NCI-H2029 (cell line): Measurements from ENCODE around the gene HOXD8.

Experiments used
- DNase-seq: peaks from one replicate; lab custom pipeline; 2025; lab: John Stamatoyannopoulos, UW

HOXD8 gene

GRCh38 chr2:176130957-176131847, 1.7 kb downstream of the HOXD8 start:
- DNase-seq, result no peak

GRCh38 chr2:176131848-176132158, 2.3 kb downstream of the HOXD8 start:
- no peak for DNase-seq

DNA sequence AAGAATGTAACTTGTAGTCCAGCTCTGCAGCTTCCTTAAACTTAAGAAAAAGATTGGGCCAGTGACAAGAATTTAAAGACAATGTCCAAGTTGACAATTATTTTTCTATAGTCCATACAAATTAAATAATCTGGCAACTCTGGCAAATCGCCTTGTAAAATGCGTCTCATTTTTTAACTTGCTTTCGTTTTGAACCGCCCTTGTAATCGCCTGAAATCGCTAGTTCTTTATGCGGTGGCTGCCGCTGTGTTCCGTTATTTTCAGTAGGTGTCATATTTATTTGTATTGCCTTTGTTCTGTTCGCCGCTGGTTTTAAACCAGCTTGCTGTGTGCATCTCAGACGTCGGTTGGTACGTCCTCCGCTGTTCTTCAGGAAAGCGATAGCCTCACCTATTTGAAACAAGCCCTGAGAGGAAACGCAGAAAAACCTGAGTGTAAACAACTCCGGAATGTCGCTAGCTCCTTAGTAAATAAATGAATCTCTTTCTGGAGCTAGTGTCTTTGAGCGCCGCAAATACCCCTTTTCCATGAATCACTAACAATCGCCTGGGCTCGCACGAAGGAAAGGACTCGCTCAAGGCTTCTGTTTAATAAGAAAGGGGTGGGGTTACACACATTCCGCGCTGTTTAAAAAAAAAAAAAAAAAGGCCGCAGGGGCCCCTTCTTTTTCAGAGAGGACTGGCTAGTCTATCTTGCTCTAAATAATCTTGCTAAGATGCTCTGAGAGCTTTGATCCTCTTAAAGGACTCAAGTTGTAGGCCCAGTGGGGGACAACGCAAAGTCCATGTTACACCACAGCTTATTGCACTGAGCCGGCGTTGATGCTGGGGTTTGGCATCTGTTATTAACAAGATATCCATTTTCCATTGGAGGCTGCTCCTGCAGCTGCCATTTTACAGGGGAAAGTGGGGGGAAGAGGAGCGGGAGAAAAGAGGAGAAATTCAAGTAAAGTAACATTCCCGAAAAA, 3.0 kb downstream of the HOXD8 start:
- peak; percentile 63 for DNase-seq

DNA sequence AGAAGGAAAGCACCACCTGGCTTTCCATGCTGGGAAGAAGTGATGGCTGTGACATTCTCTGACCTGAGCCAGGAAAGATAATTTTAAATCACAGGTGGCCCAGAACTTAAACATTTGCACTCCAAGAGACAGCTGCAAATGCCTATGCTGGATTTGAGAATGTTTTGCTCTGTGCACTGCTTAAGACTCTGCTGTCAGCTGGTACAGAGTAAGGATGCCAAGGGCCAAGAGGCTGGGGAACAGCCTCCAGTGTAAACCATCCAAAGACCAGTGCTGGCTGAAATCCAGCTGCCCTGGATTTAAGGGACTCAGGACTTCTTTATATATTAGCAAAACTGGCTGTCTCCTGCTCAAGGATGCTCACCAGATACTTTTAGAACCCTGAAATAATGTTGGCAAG, 3.9 kb downstream of the HOXD8 start:
- no peak for DNase-seq

DNA sequence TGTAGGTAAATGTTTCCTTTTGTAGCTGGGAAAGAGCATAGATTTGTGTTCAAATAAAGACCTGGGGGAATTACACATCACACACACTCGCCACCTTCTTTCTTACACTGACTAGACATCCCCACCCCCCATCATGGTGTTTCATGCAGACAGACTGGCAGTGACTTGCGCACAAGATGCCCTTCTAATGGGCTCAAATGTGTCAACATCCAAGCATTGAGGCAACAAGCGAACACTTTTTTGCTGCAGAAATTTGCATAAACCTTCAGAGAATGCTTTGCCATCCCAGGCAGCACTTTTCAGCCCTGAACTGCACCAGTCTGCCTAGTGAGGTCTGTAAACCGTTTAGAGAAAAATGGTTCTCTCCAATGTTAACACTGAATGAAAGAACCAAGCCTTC, 4.5 kb downstream of the HOXD8 start:
- no peak for DNase-seq

GRCh38 chr2:176135035-176135440, 5.5 kb downstream of the HOXD8 start:
- DNase-seq, result no peak

DNA sequence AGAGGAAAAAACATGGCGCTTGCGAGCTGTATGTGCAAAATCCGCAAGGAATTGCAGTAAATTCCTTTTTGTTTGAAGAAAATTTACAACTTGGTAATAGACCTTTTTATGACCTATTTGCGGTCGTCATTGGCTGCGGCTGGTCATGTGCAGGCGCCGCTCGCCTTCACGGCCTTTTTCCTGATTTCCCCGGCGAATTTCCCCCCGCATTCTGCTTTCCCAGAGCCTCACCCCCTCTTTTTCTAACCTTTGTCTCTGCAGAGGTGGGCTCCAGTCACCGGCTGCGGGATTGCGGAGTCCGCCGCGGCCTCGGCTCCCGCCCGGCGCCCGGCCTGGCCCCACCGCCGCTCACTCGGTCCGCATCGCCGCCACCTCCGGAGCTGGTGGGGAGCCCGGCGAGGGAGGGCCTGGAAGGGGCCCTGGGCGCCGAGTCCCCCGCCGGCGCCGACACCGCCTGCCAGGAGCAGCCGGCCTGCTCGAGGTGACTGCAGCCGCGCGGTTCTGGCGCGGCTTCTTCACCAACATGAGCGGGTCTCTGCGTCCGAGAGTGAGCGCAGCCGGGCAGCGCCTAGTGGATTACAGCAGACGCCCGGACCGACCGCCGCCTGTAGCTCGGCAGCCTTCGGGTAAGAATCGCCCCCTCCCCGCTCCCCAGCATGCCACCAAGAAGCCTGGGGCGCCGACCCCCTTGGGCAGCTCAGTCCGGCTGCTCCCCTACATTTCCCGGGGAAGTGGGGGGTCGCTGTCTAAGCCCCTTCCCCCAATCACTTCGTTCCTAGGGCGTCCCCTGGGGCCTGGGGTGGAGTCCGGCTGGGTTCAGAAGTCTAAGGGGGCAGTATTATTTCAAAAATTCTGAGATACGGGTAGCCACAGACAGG, 7.1 kb downstream of the HOXD8 start:
- no peak for DNase-seq

- DNase-seq, result peak; percentile 19
Measured at GRCh38 chr2:176137252-176137580, 7.7 kb downstream of the HOXD8 start.

DNA sequence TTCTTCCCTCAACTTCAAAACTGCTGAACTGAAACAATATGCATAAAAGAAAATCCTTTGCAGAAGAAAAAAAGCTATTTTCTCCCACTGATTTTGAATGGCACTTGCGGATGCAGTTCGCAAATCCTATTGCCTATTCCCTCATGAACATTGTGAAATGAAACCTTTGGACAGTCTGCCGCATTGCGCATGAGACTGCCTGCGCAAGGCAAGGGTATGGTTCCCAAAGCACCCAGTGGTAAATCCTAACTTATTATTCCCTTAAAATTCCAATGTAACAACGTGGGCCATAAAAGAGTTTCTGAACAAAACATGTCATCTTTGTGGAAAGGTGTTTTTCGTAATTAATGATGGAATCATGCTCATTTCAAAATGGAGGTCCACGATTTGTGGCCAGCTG, 8.4 kb downstream of the HOXD8 start:
- no peak for DNase-seq

DNA sequence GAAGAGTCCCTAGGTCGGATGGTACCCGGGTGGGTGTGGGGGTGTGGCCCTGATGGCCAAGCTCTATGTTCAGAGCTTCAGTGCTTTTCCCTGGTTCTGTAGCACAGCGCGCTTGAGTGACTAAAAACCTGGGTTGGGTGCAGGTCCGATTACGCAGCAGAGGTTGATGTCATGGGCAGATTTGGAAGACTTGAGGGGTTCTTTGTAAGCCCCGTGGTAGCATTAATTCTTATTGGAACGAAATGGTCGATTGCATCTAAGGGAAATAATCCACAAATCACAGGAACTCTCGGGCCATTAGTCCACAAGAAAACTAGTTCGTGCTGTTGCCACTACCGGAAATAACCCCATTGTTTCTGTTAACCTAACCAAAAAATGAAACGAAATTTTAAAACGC, 9.0 kb downstream of the HOXD8 start:
- DNase-seq, result peak; percentile 36

GRCh38 chr2:176138923-176139660, 9.6 kb downstream of the HOXD8 start:
- DNase-seq, result no peak

DNA sequence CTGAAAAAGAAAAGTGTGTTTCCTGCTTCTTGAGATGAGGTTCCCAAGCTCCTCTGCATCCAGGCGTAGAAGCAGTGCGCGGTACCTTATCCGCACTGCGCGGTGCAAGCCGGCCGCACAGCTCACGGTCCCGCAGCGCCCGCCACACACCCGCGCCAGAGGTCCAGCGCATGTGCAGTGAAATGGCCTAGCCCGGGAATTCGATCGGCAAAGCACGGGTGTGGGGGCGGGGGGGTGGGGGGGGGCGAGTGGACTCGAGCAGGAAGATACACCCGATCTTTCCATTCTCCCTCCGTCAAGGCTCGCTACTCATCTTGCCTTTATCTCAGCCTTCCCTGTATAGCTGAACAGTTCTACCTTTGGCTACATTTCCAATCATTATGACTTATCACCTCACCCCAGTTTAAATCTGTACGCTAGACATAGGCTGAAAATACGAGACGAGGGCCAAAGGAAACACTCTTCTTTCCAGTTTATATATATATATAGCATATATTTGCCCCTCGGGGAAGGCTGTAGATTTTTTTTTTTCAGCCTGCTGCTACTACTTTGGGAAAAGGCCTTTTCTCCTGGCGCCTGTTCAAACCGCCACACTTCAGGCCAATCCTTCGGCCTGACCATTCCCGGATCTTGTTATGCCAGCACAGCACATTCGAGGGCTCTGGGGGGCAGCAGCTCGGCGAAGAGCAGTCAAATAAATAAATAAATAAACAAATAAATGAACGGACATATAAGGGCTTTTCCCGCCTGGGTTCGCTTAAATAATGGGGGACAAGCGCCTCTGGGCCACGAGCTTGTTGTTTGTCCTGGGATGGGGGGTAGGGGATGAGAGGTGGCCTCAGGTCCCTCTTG, 10.4 kb downstream of the HOXD8 start:
- DNase-seq, result no peak

DNA sequence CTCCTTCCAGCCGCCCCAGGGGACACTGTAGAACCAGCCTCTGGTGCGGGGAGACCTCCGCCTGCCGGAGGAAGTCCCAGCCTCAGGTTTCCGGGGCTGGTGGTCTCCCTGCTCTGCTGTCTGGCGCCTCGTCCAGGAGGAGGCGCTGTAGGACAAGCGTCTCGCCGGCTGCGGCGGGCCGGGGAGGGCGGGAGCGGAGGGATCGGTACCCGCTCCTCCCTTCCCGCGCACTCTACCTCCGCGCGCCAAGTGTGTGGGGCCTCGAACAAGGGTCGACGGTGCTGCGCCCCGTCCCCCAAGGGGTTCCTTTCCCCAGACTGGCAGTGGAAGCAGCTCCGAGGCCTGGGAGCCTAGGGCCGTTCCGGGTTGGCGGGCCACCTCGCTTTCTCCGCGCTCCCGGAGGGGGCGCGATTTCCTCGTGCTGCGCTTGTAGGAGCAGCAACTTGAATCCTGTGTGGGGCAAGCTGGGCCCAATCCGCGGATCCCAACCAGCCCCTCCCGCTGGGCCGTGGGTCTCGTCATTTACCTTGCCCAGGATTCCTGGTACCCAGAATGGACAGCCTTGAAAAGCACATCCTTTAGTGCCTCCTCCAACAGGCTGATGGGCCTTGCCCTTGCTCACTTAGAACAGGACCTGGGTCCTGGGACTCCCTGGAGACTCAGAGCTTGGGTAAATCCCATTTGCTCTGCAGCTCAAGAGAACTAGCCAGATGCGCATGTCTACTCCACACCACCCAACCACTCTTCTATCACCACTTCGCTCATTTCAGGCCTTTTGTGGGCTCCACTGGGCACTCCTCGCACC, 11.2 kb downstream of the HOXD8 start:
- peak; percentile 57 for DNase-seq

GRCh38 chr2:176142281-176142680, 12.8 kb downstream of the HOXD8 start:
- no peak for DNase-seq

GRCh38 chr2:176145085-176145969, 15.8 kb downstream of the HOXD8 start:
- no peak for DNase-seq

DNA sequence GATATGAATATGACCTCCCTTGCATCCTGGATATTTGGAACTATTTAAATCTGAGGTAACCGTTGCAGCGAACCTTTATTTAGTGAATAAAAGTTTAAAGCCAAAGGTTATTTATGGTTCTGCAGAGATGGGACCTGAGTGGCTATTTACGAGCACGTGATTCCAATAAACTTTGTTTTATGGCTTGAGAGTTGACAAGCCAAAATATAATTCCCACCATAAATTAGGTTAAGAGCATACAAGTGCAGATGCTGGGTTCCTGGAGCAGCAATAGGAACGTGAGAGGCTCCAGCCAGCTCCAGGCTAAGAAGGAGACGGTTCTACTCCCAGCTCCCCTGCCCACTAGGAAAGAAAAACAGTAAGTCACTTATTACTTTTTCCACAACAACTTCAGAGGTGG, 16.6 kb downstream of the HOXD8 start:
- DNase-seq, result no peak

DNA sequence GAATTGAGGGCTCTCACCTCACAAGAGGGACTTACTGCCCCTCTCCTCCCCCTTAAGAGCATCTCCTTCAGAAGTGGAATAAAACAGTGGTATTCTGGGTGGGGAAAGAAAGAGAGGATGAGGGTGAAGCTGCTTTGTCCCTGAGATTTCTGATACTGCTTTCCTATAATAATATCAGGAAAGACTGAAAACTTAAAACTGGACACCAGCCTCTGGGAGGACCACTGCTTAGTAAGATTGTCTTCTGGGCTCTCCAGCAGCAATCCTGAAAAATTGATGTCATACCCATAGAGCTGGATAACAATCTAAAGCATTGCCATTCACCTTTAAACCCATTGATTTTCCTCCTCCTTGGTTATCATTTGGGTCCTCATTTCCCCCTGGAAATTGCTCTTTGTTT, 17.1 kb downstream of the HOXD8 start:
- no peak for DNase-seq

- DNase-seq, result no peak
Measured at GRCh38 chr2:176147210-176147799, 17.8 kb downstream of the HOXD8 start.
